Esophagus muscularis mucosa (tissue), 3 donors: Measurements from ENCODE around the gene BTLA.
"Not testable (repeated sequence)": the region's sequence is repeated elsewhere in the genome, so short reads cannot be mapped to it uniquely, and the experiment has no call there.

Experiments used
- CTCF ChIP-seq, 3 experiments: fragments of 200-600 bp in 2 of 3; fragments of 450-650 bp in 1 of 3; sonication (generic) in 2 of 3; IDR thresholded peaks; one replicate each; pipeline ENCODE4 v1.5.1; 2017 to 2019; ENCODE audit warnings: antibody characterized with exemption in 3 of 3, mild to moderate bottlenecking in 2 of 3, moderate library complexity in 1 of 3
- POLR2A ChIP-seq: fragments of 450-650 bp; IDR thresholded peaks from one replicate; pipeline ENCODE4 v1.6.1; 2017; ENCODE audit warnings: antibody characterized with exemption, moderate library complexity, mild to moderate bottlenecking, low read depth

GRCh38 chr3:112494448-112494767, 4.9 kb downstream of the BTLA start:
- TF ChIP-seq CTCF (IDR thresholded peaks at IDR 0.05); POLR2A: not testable (repeated sequence)
